ENCODE measurements around the gene CCDC15.
"Not testable (repeated sequence)": the region's sequence is repeated elsewhere in the genome, so short reads cannot be mapped to it uniquely, and the experiment has no call there.

The CCDC15 gene

GRCh38 chr11:125036933-125037332 lies 82.9 kb downstream of the CCDC15 start:
- TF ChIP-seq, protein P1, sequence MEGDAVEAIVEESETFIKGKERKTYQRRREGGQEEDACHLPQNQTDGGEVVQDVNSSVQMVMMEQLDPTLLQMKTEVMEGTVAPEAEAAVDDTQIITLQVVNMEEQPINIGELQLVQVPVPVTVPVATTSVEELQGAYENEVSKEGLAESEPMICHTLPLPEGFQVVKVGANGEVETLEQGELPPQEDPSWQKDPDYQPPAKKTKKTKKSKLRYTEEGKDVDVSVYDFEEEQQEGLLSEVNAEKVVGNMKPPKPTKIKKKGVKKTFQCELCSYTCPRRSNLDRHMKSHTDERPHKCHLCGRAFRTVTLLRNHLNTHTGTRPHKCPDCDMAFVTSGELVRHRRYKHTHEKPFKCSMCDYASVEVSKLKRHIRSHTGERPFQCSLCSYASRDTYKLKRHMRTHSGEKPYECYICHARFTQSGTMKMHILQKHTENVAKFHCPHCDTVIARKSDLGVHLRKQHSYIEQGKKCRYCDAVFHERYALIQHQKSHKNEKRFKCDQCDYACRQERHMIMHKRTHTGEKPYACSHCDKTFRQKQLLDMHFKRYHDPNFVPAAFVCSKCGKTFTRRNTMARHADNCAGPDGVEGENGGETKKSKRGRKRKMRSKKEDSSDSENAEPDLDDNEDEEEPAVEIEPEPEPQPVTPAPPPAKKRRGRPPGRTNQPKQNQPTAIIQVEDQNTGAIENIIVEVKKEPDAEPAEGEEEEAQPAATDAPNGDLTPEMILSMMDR (IDR thresholded peaks at IDR 0.05) = no peak
- H3K4me3 ChIP-seq = no peak overlapping the region
- H3K27ac ChIP-seq = no peak overlapping the region
- no peak for DNase-seq (ENCODE audit: low spot score)

DNA sequence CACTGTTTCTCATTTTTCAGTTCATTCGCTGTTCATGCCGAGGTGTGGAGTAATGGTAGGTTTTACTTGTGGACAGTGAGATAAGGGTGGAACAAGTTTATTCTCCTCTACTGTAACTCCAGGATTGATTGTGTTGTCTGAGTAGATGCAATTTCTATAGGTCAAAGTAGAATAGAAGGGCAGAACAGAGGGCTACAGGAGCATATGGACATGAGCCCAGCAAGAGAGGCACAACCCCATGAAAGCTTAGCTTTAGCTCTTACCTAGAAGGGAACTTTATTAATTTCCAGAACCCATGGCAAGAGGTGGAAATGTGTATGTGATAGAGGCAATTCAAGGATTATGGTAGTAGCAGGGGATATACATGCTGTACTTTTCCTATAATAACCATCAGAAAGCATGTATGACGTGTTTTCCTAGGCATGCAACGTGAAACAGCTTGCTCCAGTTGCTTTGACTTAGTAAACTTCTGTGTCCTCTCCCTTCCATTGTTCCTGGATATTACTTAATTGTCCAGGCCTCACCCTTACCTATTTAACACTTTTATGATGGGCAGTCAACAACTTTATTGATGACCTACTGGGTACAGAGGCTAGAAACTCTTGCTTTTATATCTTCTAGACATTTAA lies 95.3 kb downstream of the CCDC15 start:
- no peak overlapping the region for H3K27ac ChIP-seq
- TF ChIP-seq, protein P1 (IDR thresholded peaks at IDR 0.05) = no peak
- no peak for DNase-seq (ENCODE audit: low spot score)
- no peak overlapping the region for H3K4me3 ChIP-seq

DNA sequence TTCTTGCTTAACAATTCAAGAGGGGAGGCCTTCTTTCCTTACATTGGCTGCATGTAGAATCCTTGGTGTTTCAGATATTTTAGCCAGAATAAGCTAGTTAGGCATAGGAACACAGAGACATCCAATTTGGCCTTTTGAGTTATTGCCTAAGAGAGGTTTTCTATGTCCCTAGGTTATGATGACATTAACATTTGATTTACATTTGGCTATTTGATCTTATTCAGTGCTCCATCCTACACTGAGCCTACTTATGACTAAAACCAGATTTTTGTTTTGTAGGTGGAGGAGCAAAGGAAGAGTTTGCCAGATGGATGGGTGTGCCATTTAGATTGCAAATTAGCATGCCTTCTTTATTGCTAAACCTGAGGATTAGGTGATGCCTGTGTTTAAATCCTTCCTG lies 98.0 kb downstream of the CCDC15 start:
- no peak for DNase-seq (ENCODE audit: low spot score)
- Histone ChIP-seq H3K27ac (no peak overlapping the region), H3K4me3 (no peak overlapping the region)
- TF ChIP-seq, protein P1 (IDR thresholded peaks at IDR 0.05) = no peak

GRCh38 chr11:125053167-125053566 lies 99.2 kb downstream of the CCDC15 start:
- H3K4me3 ChIP-seq = no peak overlapping the region
- DNase-seq (ENCODE audit: low spot score) = no peak
- no peak overlapping the region for H3K27ac ChIP-seq
- TF ChIP-seq, protein P1 (IDR thresholded peaks at IDR 0.05) = no peak

DNA sequence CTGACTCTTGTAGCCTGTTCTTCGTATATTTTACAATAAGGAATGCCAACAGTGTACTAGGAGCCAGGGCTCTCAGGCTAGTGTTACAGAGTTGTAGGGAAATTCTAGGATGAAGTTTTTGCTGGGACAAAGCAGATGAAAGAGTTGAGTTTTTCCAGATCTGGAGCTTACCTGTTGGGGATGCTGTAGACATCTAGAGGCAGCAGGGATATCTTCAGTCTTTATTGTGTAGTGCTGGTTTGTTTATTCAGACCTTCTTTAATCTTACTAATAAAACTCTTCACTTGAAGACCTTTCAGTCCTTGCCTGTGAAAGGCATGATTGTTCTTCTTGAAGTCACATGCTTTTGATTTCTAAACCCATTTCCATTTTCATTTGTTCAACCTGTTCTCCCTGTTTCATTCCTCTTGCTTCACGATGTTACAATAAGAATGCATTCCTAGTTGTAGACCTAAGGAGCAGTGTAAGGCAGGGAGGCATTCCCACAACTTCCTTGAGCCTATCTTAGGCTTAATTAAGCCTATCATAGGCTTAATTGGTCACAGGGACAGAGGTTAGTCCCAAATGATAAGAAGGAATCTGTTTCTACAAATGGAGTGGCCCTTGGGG lies 101.2 kb downstream of the CCDC15 start:
- TF ChIP-seq, protein P1 (IDR thresholded peaks at IDR 0.05) = no peak
- no peak overlapping the region for H3K4me3 ChIP-seq
- DNase-seq (ENCODE audit: low spot score) = no peak
- H3K27ac ChIP-seq = no peak overlapping the region

DNA sequence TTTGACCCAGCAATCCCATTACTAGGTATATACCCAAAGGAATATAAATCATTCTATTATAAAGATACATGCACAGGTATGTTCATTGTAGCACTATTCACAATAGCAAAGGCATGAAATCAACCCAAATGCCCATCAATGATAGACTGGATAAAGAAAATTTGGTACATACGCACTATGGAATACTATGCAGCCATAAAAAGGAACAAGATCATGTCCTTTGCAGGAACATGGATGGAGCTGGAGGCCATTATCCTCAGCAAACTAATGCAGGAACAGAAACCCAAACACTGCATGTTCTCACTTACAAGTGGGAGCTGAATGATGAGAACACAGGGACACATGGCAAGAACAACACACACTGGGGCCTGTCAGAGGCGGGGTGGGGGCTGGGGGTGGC lies 102.1 kb downstream of the CCDC15 start:
- not testable (repeated sequence) for DNase-seq (ENCODE audit: low spot score); H3K27ac ChIP-seq; H3K4me3 ChIP-seq

- no peak overlapping the region for H3K4me3 ChIP-seq
- H3K27ac ChIP-seq = no peak overlapping the region
- TF ChIP-seq, protein P1 (IDR thresholded peaks at IDR 0.05) = no peak
- no peak for DNase-seq (ENCODE audit: low spot score)
Measured at GRCh38 chr11:125056931-125057692, 103.1 kb downstream of the CCDC15 start.
